ENCODE results near the gene WDR1. TPM values are rescaled to one million over a fixed set of nuclear protein-coding genes. Genes with fewer than 3 reads are reported as not detected.

The WDR1 gene
- total RNA-seq, 4 donors from 2014 or later, result 57.3 to 84.2 (median 72.7) TPM

DNA sequence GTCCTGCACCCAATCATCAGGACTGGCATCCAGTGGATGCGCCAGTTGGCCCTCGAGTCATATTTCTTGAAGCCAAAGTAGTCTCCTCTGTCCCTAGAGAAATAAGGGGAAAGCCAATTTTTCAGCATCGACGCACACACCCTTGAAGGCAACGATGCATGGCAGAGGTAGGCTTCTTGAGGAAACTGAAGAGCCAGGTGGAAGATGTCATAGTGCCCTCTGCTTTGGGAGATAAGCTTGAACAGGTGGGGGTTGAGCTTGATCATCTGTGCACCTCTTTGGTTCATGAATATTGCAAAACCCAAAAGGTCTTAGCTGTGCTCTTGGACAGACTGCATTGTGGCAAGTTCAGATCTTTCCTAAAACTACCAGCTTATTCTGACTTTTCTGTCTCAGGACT, 34.6 kb upstream of the WDR1 start:
- Histone ChIP-seq H3K4me3 (no peak overlapping the region), H3K4me1 (no peaks in the 10 kb centered on the region), H3K36me3 (no peaks in the 10 kb centered on the region), H3K27me3 (no peaks in the 10 kb centered on the region), H3K9me3 (no peaks in the 10 kb centered on the region), H3K27ac (no peak overlapping the region)
- intact Hi-C loops (cut with DNase I; ENCODE audit: low total_unique reads) (no loop called here), in situ Hi-C loops (cut with MboI; ENCODE audit: low sequenced_read_pairs in 4 of 4) (loop anchor here in 2 of 4 donors (10.0 to 25.0 kb wide), 2 partner anchors 261 to 394 kb away; no protein-coding TSS in a partner anchor)
- no peak for DNase-seq
- no peak for ATAC-seq
- TF ChIP-seq, protein P1, sequence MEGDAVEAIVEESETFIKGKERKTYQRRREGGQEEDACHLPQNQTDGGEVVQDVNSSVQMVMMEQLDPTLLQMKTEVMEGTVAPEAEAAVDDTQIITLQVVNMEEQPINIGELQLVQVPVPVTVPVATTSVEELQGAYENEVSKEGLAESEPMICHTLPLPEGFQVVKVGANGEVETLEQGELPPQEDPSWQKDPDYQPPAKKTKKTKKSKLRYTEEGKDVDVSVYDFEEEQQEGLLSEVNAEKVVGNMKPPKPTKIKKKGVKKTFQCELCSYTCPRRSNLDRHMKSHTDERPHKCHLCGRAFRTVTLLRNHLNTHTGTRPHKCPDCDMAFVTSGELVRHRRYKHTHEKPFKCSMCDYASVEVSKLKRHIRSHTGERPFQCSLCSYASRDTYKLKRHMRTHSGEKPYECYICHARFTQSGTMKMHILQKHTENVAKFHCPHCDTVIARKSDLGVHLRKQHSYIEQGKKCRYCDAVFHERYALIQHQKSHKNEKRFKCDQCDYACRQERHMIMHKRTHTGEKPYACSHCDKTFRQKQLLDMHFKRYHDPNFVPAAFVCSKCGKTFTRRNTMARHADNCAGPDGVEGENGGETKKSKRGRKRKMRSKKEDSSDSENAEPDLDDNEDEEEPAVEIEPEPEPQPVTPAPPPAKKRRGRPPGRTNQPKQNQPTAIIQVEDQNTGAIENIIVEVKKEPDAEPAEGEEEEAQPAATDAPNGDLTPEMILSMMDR (IDR thresholded peaks at IDR 0.05 in 4 of 5, conservative IDR thresholded peaks at IDR 0.05 in 1 of 5), result no peak
- no peak for TF ChIP-seq POLR2A (IDR thresholded peaks at IDR 0.05)

DNA sequence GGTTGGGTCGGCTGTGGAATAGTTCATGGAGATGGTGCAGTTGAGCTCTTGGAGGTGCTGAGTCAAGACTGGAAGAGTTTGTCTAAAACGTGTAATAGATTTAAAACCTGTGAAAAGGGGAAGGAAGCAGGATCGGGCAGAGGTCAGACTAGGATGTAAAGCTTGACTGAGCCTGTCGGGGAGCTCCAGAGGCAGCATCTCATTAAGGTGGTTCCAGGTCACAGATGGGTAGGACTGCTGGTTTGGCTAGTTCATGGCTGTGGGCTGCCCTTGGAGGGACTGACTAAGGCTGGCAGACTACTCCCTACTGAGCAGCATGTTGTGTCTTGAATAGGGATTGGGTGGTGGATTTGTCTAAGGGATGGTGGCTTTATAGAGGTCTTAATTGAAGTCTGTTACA, 28.4 kb upstream of the WDR1 start:
- ATAC-seq (no peak), DNase-seq (no peak)
- no peaks in the 10 kb centered on the region for H3K36me3 ChIP-seq
- H3K27ac ChIP-seq, result no peak overlapping the region
- no peaks in the 10 kb centered on the region for H3K9me3 ChIP-seq
- in situ Hi-C loops (cut with MboI; ENCODE audit: low sequenced_read_pairs in 4 of 4) (no loop called here), intact Hi-C loops (cut with DNase I; ENCODE audit: low total_unique reads) (no loop called here)
- no peaks in the 10 kb centered on the region for H3K4me1 ChIP-seq
- H3K27me3 ChIP-seq, result no peaks in the 10 kb centered on the region
- TF ChIP-seq, protein P1 (IDR thresholded peaks at IDR 0.05 in 4 of 5, conservative IDR thresholded peaks at IDR 0.05 in 1 of 5), result no peak
- TF ChIP-seq POLR2A (IDR thresholded peaks at IDR 0.05), result no peak
- no peak overlapping the region for H3K4me3 ChIP-seq

DNA sequence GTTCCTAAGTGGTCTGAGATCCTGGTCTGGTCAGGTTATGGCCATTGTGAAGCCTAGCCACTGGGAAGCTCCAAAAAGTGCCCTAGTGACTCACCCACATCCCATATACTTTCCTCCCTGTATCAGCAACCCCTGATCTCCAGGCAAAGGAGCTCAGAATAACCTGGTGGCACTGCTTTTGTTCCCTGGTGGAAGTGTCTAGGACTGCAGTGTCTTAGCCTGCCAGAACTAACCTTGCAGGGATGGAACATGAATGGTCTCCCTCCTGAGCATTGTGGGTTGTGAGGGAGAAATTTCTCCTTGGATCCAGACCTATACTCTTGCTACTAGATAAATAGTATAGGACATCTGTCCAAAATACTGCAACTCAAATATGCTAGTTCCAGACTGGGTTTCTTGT, 27.9 kb upstream of the WDR1 start:
- ATAC-seq (no peak), DNase-seq (no peak)
- H3K27ac ChIP-seq, result no peak overlapping the region
- no peaks in the 10 kb centered on the region for H3K27me3 ChIP-seq
- in situ Hi-C loops (cut with MboI; ENCODE audit: low sequenced_read_pairs in 4 of 4), result no loop called here
- no peak for TF ChIP-seq POLR2A (IDR thresholded peaks at IDR 0.05)
- TF ChIP-seq, protein P1 (IDR thresholded peaks at IDR 0.05 in 4 of 5, conservative IDR thresholded peaks at IDR 0.05 in 1 of 5), result no peak
- intact Hi-C loops (cut with DNase I; ENCODE audit: low total_unique reads), result no loop called here
- no peaks in the 10 kb centered on the region for H3K36me3 ChIP-seq
- no peaks in the 10 kb centered on the region for H3K9me3 ChIP-seq
- no peaks in the 10 kb centered on the region for H3K4me1 ChIP-seq
- H3K4me3 ChIP-seq, result no peak overlapping the region

DNA sequence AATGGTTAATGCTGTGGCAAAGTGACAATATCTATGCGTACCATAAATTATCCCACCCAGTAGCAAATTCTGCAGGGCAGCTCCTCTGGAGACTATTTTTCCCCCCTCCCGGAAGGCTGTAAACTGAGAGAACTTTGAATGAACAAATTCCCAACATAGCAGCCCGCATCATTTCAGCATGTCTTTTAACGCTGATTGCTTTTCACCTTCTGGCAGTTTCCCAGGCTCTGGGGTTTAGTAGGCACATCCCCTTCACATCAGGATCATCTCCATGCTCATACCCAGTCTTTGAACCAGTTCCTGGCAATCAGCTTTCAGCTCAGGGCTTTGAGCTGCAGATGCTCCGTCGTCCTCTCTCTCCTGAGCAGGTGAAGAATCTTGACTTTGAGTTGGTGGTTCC, 26.6 kb upstream of the WDR1 start:
- in situ Hi-C loops (cut with MboI; ENCODE audit: low sequenced_read_pairs in 4 of 4) (no loop called here), intact Hi-C loops (cut with DNase I; ENCODE audit: low total_unique reads) (no loop called here)
- TF ChIP-seq POLR2A (IDR thresholded peaks at IDR 0.05), result no peak
- TF ChIP-seq, protein P1 (IDR thresholded peaks at IDR 0.05 in 4 of 5, conservative IDR thresholded peaks at IDR 0.05 in 1 of 5), result no peak
- ATAC-seq (no peak), DNase-seq (no peak)
- Histone ChIP-seq H3K36me3 (no peaks in the 10 kb centered on the region), H3K27ac (no peak overlapping the region), H3K4me1 (no peaks in the 10 kb centered on the region), H3K27me3 (no peaks in the 10 kb centered on the region), H3K4me3 (no peak overlapping the region), H3K9me3 (no peaks in the 10 kb centered on the region)
